OCI-LY3 (cell line): ENCODE data around the gene ADAMTS2.

Experiments used
- H2AFZ ChIP-seq: fragments of 200-600, 300-600 bp; shearing (Covaris generic); 2 replicates; pipeline ENCODE4 v1.6.0; 2014; ENCODE audit warnings: antibody characterized with exemption, low read depth, low read length
- H3K27ac ChIP-seq: fragments of 200-600, 300-600 bp; sonication (generic); 2 replicates; pipeline ENCODE4 v1.5.1; 2014; ENCODE audit warnings: mild to moderate bottlenecking, low read length, moderate library complexity, mixed read lengths
- H3K27me3 ChIP-seq: fragments of 200-600, 300-600 bp; sonication (generic); 2 replicates; pipeline ENCODE4 v1.6.1; 2014; ENCODE audit warnings: low read depth, low read length, mixed read lengths
- H3K36me3 ChIP-seq: fragments of 200-600, 300-600 bp; sonication (generic); replicated peaks from 2 replicates; pipeline ENCODE3; 2014; ENCODE audit warnings: low read depth, low read length, mixed read lengths
- H3K4me1 ChIP-seq: fragments of 300-600, 200-600 bp; sonication (generic); 2 replicates; pipeline ENCODE4 v1.6.1; 2014; ENCODE audit warnings: low read length, mixed read lengths
- H3K4me2 ChIP-seq: fragments of 200-600, 300-600 bp; sonication (generic); 2 replicates; pipeline ENCODE4 v1.6.1; 2014; ENCODE audit warnings: low read length, mixed read lengths
- H3K4me3 ChIP-seq: fragments of 300-600, 200-600 bp; sonication (generic); 2 replicates; pipeline ENCODE4 v1.5.1; 2014; ENCODE audit warnings: antibody characterized with exemption, mild to moderate bottlenecking, low read length, moderate library complexity
- H3K79me2 ChIP-seq: fragments of 300-600, 200-600 bp; shearing (Covaris generic); 2 replicates; pipeline ENCODE4 v1.6.1; 2014; ENCODE audit warnings: mild to moderate bottlenecking, low read length, mixed read lengths
- H3K9ac ChIP-seq: fragments of 300-600, 200-600 bp; shearing (Covaris generic); 2 replicates; pipeline ENCODE4 v1.6.0; 2014; ENCODE audit warnings: mild to moderate bottlenecking, low read length, moderate library complexity
- H3K9me3 ChIP-seq: fragments of 200-600, 300-600 bp; shearing (Covaris generic); 2 replicates; pipeline ENCODE4 v1.6.1; 2014; ENCODE audit warnings: low read length, mixed read lengths; ENCODE audit not compliant: insufficient read depth
- H4K20me1 ChIP-seq: fragments of 200-600, 300-600 bp; sonication (generic); 2 replicates; pipeline ENCODE4 v1.6.1; 2016; ENCODE audit warnings: low read length, mixed read lengths; ENCODE audit not compliant: insufficient read depth
- EZH2phosphoT487 ChIP-seq: fragments of 200-600 bp; shearing (Covaris generic); IDR thresholded peaks from 2 replicates; pipeline ENCODE4 v1.6.1; 2018; ENCODE audit warnings: antibody characterized with exemption, mixed run types, low read depth
- TF ChIP-seq, protein P1 (sequence below): fragments of 200-600, 300-600 bp; sonication (generic); IDR thresholded peaks from 2 replicates; pipeline ENCODE4 v1.5.1; 2014; ENCODE audit warnings: antibody characterized with exemption, low read length, low read depth

Gene ADAMTS2

DNA sequence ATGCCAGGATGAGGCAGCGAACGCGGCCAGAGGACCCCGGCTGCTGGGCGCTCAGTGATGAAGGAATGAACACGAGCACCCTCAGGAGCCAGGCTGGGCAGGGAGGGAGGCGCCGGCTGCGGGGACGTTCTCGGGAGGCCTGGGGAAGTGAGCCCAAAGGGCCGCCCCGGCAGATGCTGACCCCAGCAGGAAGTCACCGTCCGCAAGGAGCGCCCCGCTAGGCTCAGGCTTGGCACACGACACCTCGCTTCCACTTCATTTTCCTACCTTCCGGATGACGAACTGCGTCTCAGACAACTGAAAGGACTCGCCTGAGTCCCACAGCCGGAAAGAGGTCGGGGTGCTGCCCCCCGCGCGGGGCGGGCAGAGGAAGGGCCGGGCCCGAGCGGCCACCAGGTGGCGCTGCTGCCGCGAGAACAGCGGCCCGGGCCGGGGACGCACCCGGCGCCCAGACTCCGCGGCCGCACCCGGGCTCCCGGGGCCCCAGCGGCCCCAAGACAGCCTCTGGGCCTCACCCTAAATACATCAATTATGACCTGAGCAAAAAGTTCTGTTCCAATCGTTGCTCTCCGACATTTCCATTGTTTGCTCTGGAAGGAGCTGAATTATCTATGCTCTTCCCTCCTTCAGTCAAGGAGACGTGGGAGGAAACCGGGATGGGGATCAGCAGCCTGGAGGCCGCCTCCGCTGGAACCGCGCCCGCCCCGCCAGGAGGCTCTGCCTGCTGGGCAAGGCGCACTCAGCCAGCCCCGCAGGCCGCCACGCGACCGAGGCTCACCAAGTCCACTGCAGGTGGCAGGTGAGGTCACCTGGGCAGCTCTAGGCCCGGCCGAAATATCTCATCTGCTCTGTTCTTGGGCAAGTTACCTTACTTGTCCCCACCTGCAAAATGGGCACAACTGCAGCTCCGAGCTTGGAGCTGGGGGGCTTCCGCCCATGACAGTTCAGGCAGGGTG is 178.1 kb downstream of the ADAMTS2 start:
- Histone ChIP-seq H3K27ac (no peak overlapping the region), H2AFZ (no peak overlapping the region), H3K4me2 (no peak overlapping the region)

DNA sequence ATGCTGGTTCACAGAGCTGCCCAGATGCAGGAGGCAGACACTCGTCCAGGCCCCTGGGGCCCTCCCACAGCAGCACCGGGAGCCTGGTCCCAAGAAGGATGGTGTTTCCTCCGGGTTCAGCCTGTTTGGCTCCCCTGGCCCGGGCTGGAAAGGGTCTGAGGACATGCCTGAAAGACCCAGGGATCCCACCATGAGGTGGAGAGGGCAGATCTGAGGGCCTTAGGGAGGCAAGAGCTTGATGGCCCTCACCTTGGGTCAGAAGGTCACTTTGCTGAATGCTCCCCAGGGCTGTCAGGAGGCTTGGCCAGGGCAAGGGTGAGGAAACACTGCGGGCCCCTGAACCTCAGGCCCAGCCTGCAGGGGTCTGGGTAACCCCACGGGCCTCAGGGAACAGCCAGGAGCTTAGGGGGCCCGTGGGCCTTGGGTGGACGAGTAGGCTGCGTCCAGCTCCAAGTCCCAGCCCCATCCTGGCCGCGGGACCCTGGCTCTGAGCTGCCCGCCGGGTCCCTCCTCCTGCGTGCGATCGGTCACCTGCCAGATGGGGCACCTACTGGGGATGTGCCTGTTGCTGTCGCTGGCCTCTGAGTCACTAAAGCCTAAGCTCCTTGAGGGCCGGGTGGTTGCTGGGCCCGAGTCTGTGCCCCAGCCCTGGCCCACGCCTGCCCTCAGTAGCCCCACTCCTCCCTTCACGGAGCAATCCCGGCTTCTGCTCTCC is 178.9 kb downstream of the ADAMTS2 start:
- Histone ChIP-seq H3K9ac (no peak overlapping the region), H3K4me2 (no peak overlapping the region), H3K4me3 (no peak overlapping the region), H4K20me1 (no peaks in the 10 kb centered on the region), H3K4me1 (no peaks in the 10 kb centered on the region), H3K27ac (no peak overlapping the region), H3K9me3 (no peaks in the 10 kb centered on the region), H2AFZ (no peak overlapping the region), H3K36me3 (no peaks in the 10 kb centered on the region), H3K79me2 (no peaks in the 10 kb centered on the region), H3K27me3 (no peaks in the 10 kb centered on the region)
- TF ChIP-seq EZH2phosphoT487, result no peak
- TF ChIP-seq, protein P1, sequence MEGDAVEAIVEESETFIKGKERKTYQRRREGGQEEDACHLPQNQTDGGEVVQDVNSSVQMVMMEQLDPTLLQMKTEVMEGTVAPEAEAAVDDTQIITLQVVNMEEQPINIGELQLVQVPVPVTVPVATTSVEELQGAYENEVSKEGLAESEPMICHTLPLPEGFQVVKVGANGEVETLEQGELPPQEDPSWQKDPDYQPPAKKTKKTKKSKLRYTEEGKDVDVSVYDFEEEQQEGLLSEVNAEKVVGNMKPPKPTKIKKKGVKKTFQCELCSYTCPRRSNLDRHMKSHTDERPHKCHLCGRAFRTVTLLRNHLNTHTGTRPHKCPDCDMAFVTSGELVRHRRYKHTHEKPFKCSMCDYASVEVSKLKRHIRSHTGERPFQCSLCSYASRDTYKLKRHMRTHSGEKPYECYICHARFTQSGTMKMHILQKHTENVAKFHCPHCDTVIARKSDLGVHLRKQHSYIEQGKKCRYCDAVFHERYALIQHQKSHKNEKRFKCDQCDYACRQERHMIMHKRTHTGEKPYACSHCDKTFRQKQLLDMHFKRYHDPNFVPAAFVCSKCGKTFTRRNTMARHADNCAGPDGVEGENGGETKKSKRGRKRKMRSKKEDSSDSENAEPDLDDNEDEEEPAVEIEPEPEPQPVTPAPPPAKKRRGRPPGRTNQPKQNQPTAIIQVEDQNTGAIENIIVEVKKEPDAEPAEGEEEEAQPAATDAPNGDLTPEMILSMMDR, result no peak

More for the DNA sequence above, 178.1 kb downstream of the ADAMTS2 start:
- H3K9ac ChIP-seq, result no peak overlapping the region
- no peaks in the 10 kb centered on the region for H3K36me3 ChIP-seq
- H3K4me1 ChIP-seq, result no peaks in the 10 kb centered on the region
- no peaks in the 10 kb centered on the region for H3K79me2 ChIP-seq
- TF ChIP-seq, protein P1, result 0 out of 2 replicates have a peak, but pooled peaks have one; percentile 2
- TF ChIP-seq EZH2phosphoT487, result no peak
- no peaks in the 10 kb centered on the region for H3K27me3 ChIP-seq
- H4K20me1 ChIP-seq, result no peaks in the 10 kb centered on the region
- no peak overlapping the region for H3K4me3 ChIP-seq
- H3K9me3 ChIP-seq, result no peaks in the 10 kb centered on the region

DNA sequence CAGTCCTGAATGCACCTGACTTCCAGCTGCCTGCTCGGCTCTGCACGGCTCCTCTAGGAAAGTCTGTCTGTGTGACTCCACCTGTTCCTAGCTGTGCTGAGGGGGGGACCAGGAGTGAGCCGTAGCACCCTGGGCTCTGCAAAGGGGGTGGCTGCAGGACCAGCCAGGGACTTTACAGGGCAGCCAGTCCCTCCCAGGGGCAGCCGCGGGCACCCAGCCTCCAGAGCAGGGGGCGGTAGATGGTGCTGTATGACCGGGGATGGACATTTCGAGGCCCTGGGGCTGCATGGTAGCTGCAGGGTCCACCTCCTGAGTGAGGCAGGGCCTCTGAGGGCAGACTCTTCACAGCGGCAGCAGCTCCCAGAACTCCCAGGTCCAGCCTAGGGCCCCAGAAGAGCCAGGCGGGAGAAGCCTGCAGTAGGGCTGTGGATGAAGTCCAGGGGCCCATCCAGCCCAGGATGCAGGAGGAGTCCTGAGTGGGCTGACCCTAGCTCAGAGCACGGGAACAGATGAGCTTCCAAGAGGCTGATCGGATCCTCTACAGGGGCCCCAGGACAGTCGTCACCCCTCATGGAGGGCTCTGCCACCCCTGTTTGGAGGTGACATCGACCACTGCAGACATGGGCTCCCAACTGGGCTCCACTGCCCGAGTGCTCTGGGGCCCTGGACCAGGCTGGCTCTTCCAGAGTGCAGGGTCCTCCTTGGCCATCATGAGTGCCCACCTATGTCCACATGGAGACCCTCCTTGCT is 179.7 kb downstream of the ADAMTS2 start:
- TF ChIP-seq EZH2phosphoT487, result no peak
- TF ChIP-seq, protein P1, result no peak
- no peaks in the 10 kb centered on the region for H3K27me3 ChIP-seq

More for the DNA sequence above, 179.7 kb downstream of the ADAMTS2 start:
- Histone ChIP-seq H3K9me3 (no peaks in the 10 kb centered on the region), H4K20me1 (no peaks in the 10 kb centered on the region), H3K4me2 (no peak overlapping the region), H2AFZ (no peak overlapping the region), H3K9ac (no peak overlapping the region), H3K27ac (no peak overlapping the region), H3K4me1 (no peaks in the 10 kb centered on the region), H3K36me3 (no peaks in the 10 kb centered on the region), H3K79me2 (no peaks in the 10 kb centered on the region), H3K4me3 (no peak overlapping the region)
